ENCODE data around the gene UBL3.

The UBL3 gene

GRCh38 chr13:29852472-29853054 is 2.1 kb upstream of the UBL3 start:
- H3K36me3 ChIP-seq (ENCODE audit: insufficient read depth, low read length): no peaks in the 10 kb centered on the region
- no peak overlapping the region for H3K4me3 ChIP-seq (ENCODE audit: low read length)
- no peaks in the 10 kb centered on the region for H3K27me3 ChIP-seq (ENCODE audit: insufficient read depth, low read length)
- no peaks in the 10 kb centered on the region for H3K9me3 ChIP-seq (ENCODE audit: low read length)
- peaks cover 3% of the 10 kb centered on the region for H3K4me1 ChIP-seq (ENCODE audit: insufficient read depth, low read length)
- H2AFZ ChIP-seq (ENCODE audit: low read depth, low read length): no peak overlapping the region

- no peaks in the 10 kb centered on the region for H3K9me3 ChIP-seq (ENCODE audit: low read length)
- H3K4me1 ChIP-seq (ENCODE audit: insufficient read depth, low read length): peaks cover 17% of the 10 kb centered on the region
- H3K36me3 ChIP-seq (ENCODE audit: insufficient read depth, low read length): no peaks in the 10 kb centered on the region
- H3K4me3 ChIP-seq (ENCODE audit: low read length): peak overlapping the region; percentile 91
- H2AFZ ChIP-seq (ENCODE audit: low read depth, low read length): peak overlapping the region; percentile 83
- H3K27me3 ChIP-seq (ENCODE audit: insufficient read depth, low read length): no peaks in the 10 kb centered on the region
These were observed 645 bp downstream of the UBL3 start for GRCh38 chr13:29849731-29850212.

GRCh38 chr13:29849071-29849631 is 1.3 kb downstream of the UBL3 start:
- H3K9me3 ChIP-seq (ENCODE audit: low read length): no peaks in the 10 kb centered on the region
- peak overlapping the region; percentile 83 for H2AFZ ChIP-seq (ENCODE audit: low read depth, low read length)
- H3K4me3 ChIP-seq (ENCODE audit: low read length): peak overlapping the region; percentile 91
- no peaks in the 10 kb centered on the region for H3K27me3 ChIP-seq (ENCODE audit: insufficient read depth, low read length)
- H3K36me3 ChIP-seq (ENCODE audit: insufficient read depth, low read length): no peaks in the 10 kb centered on the region
- H3K4me1 ChIP-seq (ENCODE audit: insufficient read depth, low read length): peaks cover 17% of the 10 kb centered on the region

GRCh38 chr13:29847501-29847983 is 2.9 kb downstream of the UBL3 start:
- Histone ChIP-seq H3K4me3 (ENCODE audit: low read length) (peak overlapping the region; percentile 90), H3K27me3 (ENCODE audit: insufficient read depth, low read length) (no peaks in the 10 kb centered on the region), H3K4me1 (ENCODE audit: insufficient read depth, low read length) (peaks cover 17% of the 10 kb centered on the region), H3K36me3 (ENCODE audit: insufficient read depth, low read length) (no peaks in the 10 kb centered on the region), H3K9me3 (ENCODE audit: low read length) (no peaks in the 10 kb centered on the region), H2AFZ (ENCODE audit: low read depth, low read length) (peak overlapping the region; percentile 74)

- Histone ChIP-seq H3K36me3 (ENCODE audit: insufficient read depth, low read length) (no peaks in the 10 kb centered on the region), H3K27me3 (ENCODE audit: insufficient read depth, low read length) (no peaks in the 10 kb centered on the region), H3K4me1 (ENCODE audit: insufficient read depth, low read length) (peaks cover 17% of the 10 kb centered on the region), H3K4me3 (ENCODE audit: low read length) (peak overlapping the region; percentile 90), H3K9me3 (ENCODE audit: low read length) (no peaks in the 10 kb centered on the region), H2AFZ (ENCODE audit: low read depth, low read length) (peak overlapping the region; percentile 74)
These were observed 3.8 kb downstream of the UBL3 start for GRCh38 chr13:29846475-29847256.

- no peak overlapping the region for H2AFZ ChIP-seq (ENCODE audit: low read depth, low read length)
- no peaks in the 10 kb centered on the region for H3K36me3 ChIP-seq (ENCODE audit: insufficient read depth, low read length)
- H3K4me1 ChIP-seq (ENCODE audit: insufficient read depth, low read length): peaks cover 13% of the 10 kb centered on the region
- H3K9me3 ChIP-seq (ENCODE audit: low read length): no peaks in the 10 kb centered on the region
- no peak overlapping the region for H3K4me3 ChIP-seq (ENCODE audit: low read length)
- H3K27me3 ChIP-seq (ENCODE audit: insufficient read depth, low read length): no peaks in the 10 kb centered on the region
These were observed 4.9 kb downstream of the UBL3 start for GRCh38 chr13:29845440-29846056.

GRCh38 chr13:29844441-29844840 is 6.0 kb downstream of the UBL3 start:
- Histone ChIP-seq H3K27me3 (ENCODE audit: insufficient read depth, low read length) (no peaks in the 10 kb centered on the region), H3K36me3 (ENCODE audit: insufficient read depth, low read length) (no peaks in the 10 kb centered on the region), H2AFZ (ENCODE audit: low read depth, low read length) (no peak overlapping the region), H3K9me3 (ENCODE audit: low read length) (no peaks in the 10 kb centered on the region), H3K4me1 (ENCODE audit: insufficient read depth, low read length) (peaks cover 13% of the 10 kb centered on the region), H3K4me3 (ENCODE audit: low read length) (no peak overlapping the region)

GRCh38 chr13:29840585-29840984 is 9.8 kb downstream of the UBL3 start:
- H3K4me3 ChIP-seq (ENCODE audit: low read length): no peak overlapping the region
- no peaks in the 10 kb centered on the region for H3K4me1 ChIP-seq (ENCODE audit: insufficient read depth, low read length)
- no peaks in the 10 kb centered on the region for H3K36me3 ChIP-seq (ENCODE audit: insufficient read depth, low read length)
- H3K27me3 ChIP-seq (ENCODE audit: insufficient read depth, low read length): no peaks in the 10 kb centered on the region
- H3K9me3 ChIP-seq (ENCODE audit: low read length): no peaks in the 10 kb centered on the region
- H2AFZ ChIP-seq (ENCODE audit: low read depth, low read length): no peak overlapping the region

- H3K4me1 ChIP-seq (ENCODE audit: insufficient read depth, low read length): no peaks in the 10 kb centered on the region
- H3K36me3 ChIP-seq (ENCODE audit: insufficient read depth, low read length): no peaks in the 10 kb centered on the region
- no peaks in the 10 kb centered on the region for H3K27me3 ChIP-seq (ENCODE audit: insufficient read depth, low read length)
- H3K4me3 ChIP-seq (ENCODE audit: low read length): no peak overlapping the region
- no peak overlapping the region for H2AFZ ChIP-seq (ENCODE audit: low read depth, low read length)
- H3K9me3 ChIP-seq (ENCODE audit: low read length): no peaks in the 10 kb centered on the region
These were observed 14.9 kb downstream of the UBL3 start for GRCh38 chr13:29835280-29836061.

- no peaks in the 10 kb centered on the region for H3K27me3 ChIP-seq (ENCODE audit: insufficient read depth, low read length)
- H2AFZ ChIP-seq (ENCODE audit: low read depth, low read length): no peak overlapping the region
- no peak overlapping the region for H3K4me3 ChIP-seq (ENCODE audit: low read length)
- no peaks in the 10 kb centered on the region for H3K9me3 ChIP-seq (ENCODE audit: low read length)
- H3K36me3 ChIP-seq (ENCODE audit: insufficient read depth, low read length): no peaks in the 10 kb centered on the region
- H3K4me1 ChIP-seq (ENCODE audit: insufficient read depth, low read length): no peaks in the 10 kb centered on the region
These were observed 17.6 kb downstream of the UBL3 start for GRCh38 chr13:29832761-29833298.

- Histone ChIP-seq H3K36me3 (ENCODE audit: insufficient read depth, low read length) (no peaks in the 10 kb centered on the region), H3K4me1 (ENCODE audit: insufficient read depth, low read length) (no peaks in the 10 kb centered on the region), H3K27me3 (ENCODE audit: insufficient read depth, low read length) (no peaks in the 10 kb centered on the region), H3K9me3 (ENCODE audit: low read length) (no peaks in the 10 kb centered on the region), H3K4me3 (ENCODE audit: low read length) (no peak overlapping the region), H2AFZ (ENCODE audit: low read depth, low read length) (no peak overlapping the region)
These were observed 20.4 kb downstream of the UBL3 start for GRCh38 chr13:29830000-29830399.

- no peaks in the 10 kb centered on the region for H3K36me3 ChIP-seq (ENCODE audit: insufficient read depth, low read length)
- peaks cover 6% of the 10 kb centered on the region for H3K4me1 ChIP-seq (ENCODE audit: insufficient read depth, low read length)
- H3K4me3 ChIP-seq (ENCODE audit: low read length): no peak overlapping the region
- no peaks in the 10 kb centered on the region for H3K27me3 ChIP-seq (ENCODE audit: insufficient read depth, low read length)
- H2AFZ ChIP-seq (ENCODE audit: low read depth, low read length): no peak overlapping the region
- H3K9me3 ChIP-seq (ENCODE audit: low read length): no peaks in the 10 kb centered on the region
These were observed 31.3 kb downstream of the UBL3 start for GRCh38 chr13:29819143-29819542.
